Panc1 (cell line): ENCODE data around the gene MARCKSL1. TPM values are rescaled to one million over a fixed set of nuclear protein-coding genes. Genes with fewer than 3 reads are reported as not detected.

ENCODE experiments used
- ATAC-seq: fragments of 200-7000 bp; cut with Tn5 transposase; 2 replicates; pipeline ENCODE4 v1.9.1; 2020; ENCODE audit warnings: mild to moderate bottlenecking, moderate library complexity
- BruUV-seq: library from RNA; stranded (reverse); fragments of 400-500 nt; replicated peaks from 2 replicates; lab custom pipeline; 2021; lab: Mats Ljungman, UMichigan
- CTCF ChIA-PET: fragments of 300-600 bp; sonication (Branson Sonifier 250); formaldehyde crosslinking; loops from one replicate; lab custom pipeline; 2022; ENCODE audit warnings: antibody characterized with exemption; lab: Charles Lee
- POLR2A ChIA-PET: fragments of 300-600 bp; sonication (Branson Sonifier 250); formaldehyde crosslinking; loops from one replicate; lab custom pipeline; 2022; ENCODE audit warnings: antibody characterized with exemption; lab: Charles Lee
- DNase-seq: peaks from one replicate; pipeline ENCODE4 v3.0.0-alpha.2; 2010; ENCODE audit warnings: low read depth, low spot score
- H3K27ac ChIP-seq: 2 replicates; pipeline ENCODE4 v1.5.1; 2011; ENCODE audit warnings: mild to moderate bottlenecking, low read length, inconsistent platforms
- H3K27me3 ChIP-seq: fragments of 200-500 bp; sonication (Bioruptor generic); 2 replicates; pipeline ENCODE4 v1.6.0; 2014; ENCODE audit warnings: low read length, inconsistent platforms; ENCODE audit not compliant: control insufficient read depth, insufficient read depth
- H3K36me3 ChIP-seq: fragments of 200-500 bp; sonication (Bioruptor generic); 2 replicates; pipeline ENCODE4 v1.5.1; 2014; ENCODE audit warnings: inconsistent platforms, mild to moderate bottlenecking, low read length, moderate library complexity; ENCODE audit not compliant: control insufficient read depth, insufficient read depth
- H3K4me1 ChIP-seq: 2 replicates; pipeline ENCODE4 v1.5.1; 2011; ENCODE audit warnings: inconsistent platforms, mild to moderate bottlenecking, low read length, moderate library complexity; ENCODE audit not compliant: control insufficient read depth, insufficient read depth
- H3K4me3 ChIP-seq, 2 experiments: 2 replicates each; pipeline ENCODE4 v1.5.1; 2011 to 2012; ENCODE audit warnings: low read depth in 2 of 2, low read length in 2 of 2, mild to moderate bottlenecking in 2 of 2, inconsistent platforms in 1 of 2, moderate library complexity in 1 of 2
- H3K9me3 ChIP-seq: fragments of 200-500 bp; sonication (Bioruptor generic); 2 replicates; pipeline ENCODE4 v1.5.1; 2014; ENCODE audit warnings: low read depth, mild to moderate bottlenecking, inconsistent platforms, low read length, moderate library complexity; ENCODE audit not compliant: control insufficient read depth, insufficient read depth
- CTCF ChIP-seq: fragments of 450-650 bp; IDR thresholded peaks from 2 replicates; pipeline ENCODE4 v1.5.1; 2017; ENCODE audit warnings: mild to moderate bottlenecking
- POLR2AphosphoS5 ChIP-seq: IDR thresholded peaks from 2 replicates; pipeline ENCODE4 v1.6.1; 2012; ENCODE audit warnings: mild to moderate bottlenecking, low read depth, low read length, moderate library complexity
- REST ChIP-seq, 2 experiments: IDR thresholded peaks; 2 replicates each; pipeline ENCODE4 v1.6.1; 2011 to 2012; ENCODE audit warnings: low read depth in 2 of 2, control low read depth in 1 of 2, low read length in 1 of 2, mild to moderate bottlenecking in 1 of 2, moderate library complexity in 1 of 2; ENCODE audit not compliant: insufficient read depth in 1 of 2
- SIN3A ChIP-seq: IDR thresholded peaks from 2 replicates; pipeline ENCODE4 v1.6.1; 2012; ENCODE audit warnings: low read depth, mild to moderate bottlenecking, low read length, moderate library complexity, borderline replicate concordance; ENCODE audit not compliant: insufficient read depth
- TCF7L2 ChIP-seq: IDR thresholded peaks from 2 replicates; pipeline ENCODE4 v1.6.1; 2011; ENCODE audit warnings: mild to moderate bottlenecking, low read depth, low read length, inconsistent platforms
- in situ Hi-C: cut with HindIII; loops from 2 replicates; pipeline ENCODE4 v1.10.0; 2016; ENCODE audit warnings: low sequenced_read_pairs, low pct_unique_long_range_greater_than_20kb
- intact Hi-C: fragments of 100-400 bp; cut with micrococcal nuclease; formaldehyde crosslinking; loops from one replicate; pipeline ENCODE4 v1.10.0; 2022; ENCODE audit not compliant: unreplicated experiment
- total RNA-seq: library from RNA; stranded (reverse); gene quantifications from one replicate; pipeline ENCODE4 v1.2.1, GENCODE V29; 2021; ENCODE audit not compliant: unreplicated experiment

The MARCKSL1 gene
- total RNA-seq, 1 experiment from 2014 or later: 176 TPM

DNA sequence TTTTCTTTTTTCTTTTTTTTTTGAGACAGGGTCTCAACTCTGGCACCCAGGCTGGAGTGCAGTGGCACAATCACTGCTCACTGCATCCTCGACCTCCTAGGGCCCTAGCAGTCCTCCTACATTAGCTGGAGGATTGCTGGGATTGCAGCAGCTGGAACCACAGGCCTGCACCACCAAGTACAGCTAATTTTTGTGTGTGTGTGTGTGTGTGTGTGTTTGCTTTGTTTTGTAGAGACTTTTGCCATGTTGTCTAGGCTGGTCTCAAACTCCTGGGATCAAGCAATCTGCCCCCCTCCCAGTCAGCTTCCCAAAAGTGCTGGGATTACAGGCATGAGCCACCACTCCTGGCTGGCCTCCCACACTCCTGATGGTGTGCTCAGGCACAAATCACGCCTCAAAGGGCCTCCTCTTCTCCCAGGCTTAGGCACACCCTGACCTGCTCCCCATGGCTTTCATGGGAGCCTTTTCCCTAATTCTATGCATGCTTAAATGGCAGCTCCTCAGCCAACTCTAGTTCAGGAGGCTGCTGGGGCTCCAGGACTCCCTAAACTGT lies 16.9 kb upstream of the MARCKSL1 start:
- POLR2A ChIA-PET: interaction anchor here (0.6 to 0.7 kb wide), 2 partner anchors 17 to 119 kb away, joined by 3 to 5 read pairs; partner anchors contain the start of gene MARCKSL1
- Histone ChIP-seq H3K36me3 (no peaks in the 10 kb centered on the region), H3K27ac (no peak overlapping the region), H3K9me3 (no peaks in the 10 kb centered on the region), H3K4me1 (peaks cover 9% of the 10 kb centered on the region; the same call in 1 of the 2 replicates), H3K4me3 (no peak overlapping the region), H3K27me3 (no peaks in the 10 kb centered on the region)
- ATAC-seq (no peak), DNase-seq (no peak)
- no TSS peak for BruUV-seq
- intact Hi-C loops: no loop called here
- CTCF ChIA-PET: interaction anchor here (0.6 kb wide), 1 partner anchor 61 kb away, joined by 4 read pairs; the partner anchor contains the start of gene HDAC1
- no peak for TF ChIP-seq REST (IDR thresholded peaks at IDR 0.05; ENCODE audit: insufficient read depth in 1 of 2, low read depth in 2 of 2, low read length in 1 of 2)
- no peak for TF ChIP-seq CTCF
- no peak for TF ChIP-seq POLR2AphosphoS5
- no peak for TF ChIP-seq SIN3A
- no peak for TF ChIP-seq TCF7L2
- in situ Hi-C loops: no loop called here

DNA sequence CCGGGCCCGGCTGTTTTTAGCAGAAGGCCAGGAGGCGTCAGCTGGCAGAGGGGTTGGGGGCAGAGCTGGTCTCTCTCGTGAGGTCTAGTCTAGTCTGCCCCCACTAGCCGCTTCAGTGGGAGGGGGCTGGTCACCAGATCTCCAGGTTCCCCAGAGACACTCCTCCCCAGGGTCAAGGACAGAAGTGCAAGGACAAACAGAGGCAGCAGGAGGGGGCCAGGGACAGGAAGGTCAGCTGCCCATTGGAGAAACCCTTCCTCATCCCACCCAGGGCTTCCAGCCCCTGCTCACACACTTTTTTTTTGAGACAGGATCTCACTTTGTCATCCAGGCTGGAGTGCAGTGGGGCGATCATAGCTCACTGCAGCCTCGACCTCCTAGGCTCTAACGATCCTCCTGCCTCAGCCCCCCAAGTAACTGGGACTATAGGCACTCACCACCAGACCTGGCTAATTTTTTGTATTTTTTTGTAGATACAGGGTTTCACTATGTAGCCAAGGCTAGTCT lies 16.3 kb upstream of the MARCKSL1 start:
- CTCF ChIA-PET: interaction anchor here (0.6 kb wide), 1 partner anchor 60 kb away, joined by 4 read pairs; the partner anchor contains the start of gene HDAC1
- peak overlapping the region; percentile 81 for H3K27ac ChIP-seq
- no peaks in the 10 kb centered on the region for H3K9me3 ChIP-seq
- peaks cover 9% of the 10 kb centered on the region; the same call in 1 of the 2 replicates for H3K4me1 ChIP-seq
- POLR2A ChIA-PET: interaction anchor here (0.6 to 0.7 kb wide), 3 partner anchors 9 to 152 kb away, joined by 3 to 5 read pairs (median 3); partner anchors contain the start of gene MARCKSL1
- no peak for TF ChIP-seq CTCF
- no peak for TF ChIP-seq REST (IDR thresholded peaks at IDR 0.05; ENCODE audit: insufficient read depth in 1 of 2, low read depth in 2 of 2, low read length in 1 of 2)
- no peak for TF ChIP-seq POLR2AphosphoS5
- no peak for TF ChIP-seq SIN3A
- no peak for TF ChIP-seq TCF7L2
- in situ Hi-C loops: no loop called here
- intact Hi-C loops: no loop called here
- H3K4me3 ChIP-seq: peak overlapping the region; percentile 62 to 64
- H3K27me3 ChIP-seq: no peaks in the 10 kb centered on the region
- ATAC-seq (no peak), DNase-seq (no peak)
- BruUV-seq: no TSS peak
- H3K36me3 ChIP-seq: no peaks in the 10 kb centered on the region
